Trophoblast cell (in vitro differentiated cells and primary cell): ENCODE measurements around the gene VWF.

Experiments used
- DNase-seq, 2 donors: peaks; one replicate each; pipeline ENCODE4 v3.0.0-alpha.2; 2016
- H2AFZ ChIP-seq: 2 replicates; pipeline ENCODE4 v1.6.1; 2013; ENCODE audit warnings: low read length, moderate library complexity, mild to moderate bottlenecking; ENCODE audit not compliant: insufficient read depth, poor library complexity
- H2AK5ac ChIP-seq: 2 replicates; pipeline ENCODE4 v1.6.1; 2013; ENCODE audit warnings: mild to moderate bottlenecking, low read length
- H2BK120ac ChIP-seq: 2 replicates; pipeline ENCODE4 v1.6.1; 2013; ENCODE audit warnings: low read length, mild to moderate bottlenecking, moderate library complexity; ENCODE audit not compliant: insufficient read depth, poor library complexity
- H2BK12ac ChIP-seq: 2 replicates; pipeline ENCODE4 v1.6.1; 2013; ENCODE audit warnings: mild to moderate bottlenecking, low read length, moderate library complexity
- H2BK5ac ChIP-seq: 2 replicates; pipeline ENCODE4 v1.6.1; 2013; ENCODE audit warnings: low read length, low read depth, moderate library complexity, mild to moderate bottlenecking; ENCODE audit not compliant: poor library complexity
- H3K14ac ChIP-seq: 2 replicates; pipeline ENCODE4 v1.6.1; 2013; ENCODE audit warnings: mild to moderate bottlenecking, low read length
- H3K18ac ChIP-seq: 2 replicates; pipeline ENCODE4 v1.6.1; 2013; ENCODE audit warnings: mild to moderate bottlenecking, low read length
- H3K23ac ChIP-seq: 2 replicates; pipeline ENCODE4 v1.6.1; 2013; ENCODE audit warnings: low read length
- H3K27ac ChIP-seq: 2 replicates; pipeline ENCODE4 v1.5.1; 2013; ENCODE audit warnings: low read depth, mild to moderate bottlenecking, inconsistent platforms, low read length, moderate library complexity
- H3K27me3 ChIP-seq: 2 replicates; pipeline ENCODE4 v1.6.1; 2013; ENCODE audit warnings: inconsistent platforms, mild to moderate bottlenecking, low read length, moderate library complexity; ENCODE audit not compliant: insufficient read depth
- H3K36me3 ChIP-seq, 2 experiments: 1 replicate in 1 of 2; 2 replicates in 1 of 2; pipeline ENCODE4 v1.6.1; 2013; ENCODE audit warnings: low read length in 2 of 2, mild to moderate bottlenecking in 2 of 2, moderate library complexity in 1 of 2; ENCODE audit not compliant: insufficient read depth in 2 of 2, control insufficient read depth in 1 of 2
- H3K4ac ChIP-seq: 2 replicates; pipeline ENCODE4 v1.6.1; 2013; ENCODE audit warnings: low read depth, mild to moderate bottlenecking, low read length, moderate library complexity
- H3K4me1 ChIP-seq, 2 experiments: 1 replicate in 1 of 2; 2 replicates in 1 of 2; pipeline ENCODE4 v1.6.1; 2013; ENCODE audit warnings: low read length in 2 of 2, mild to moderate bottlenecking in 2 of 2, moderate library complexity in 1 of 2; ENCODE audit not compliant: insufficient read depth in 2 of 2, control insufficient read depth in 1 of 2
- H3K4me2 ChIP-seq: 2 replicates; pipeline ENCODE4 v1.6.1; 2013; ENCODE audit warnings: inconsistent platforms, mild to moderate bottlenecking, low read length, moderate library complexity
- H3K4me3 ChIP-seq: 2 replicates; pipeline ENCODE4 v1.5.1; 2013; ENCODE audit warnings: mild to moderate bottlenecking, low read depth, low read length, inconsistent platforms
- H3K79me1 ChIP-seq: one replicate; pipeline ENCODE4 v1.6.1; 2013; ENCODE audit warnings: low read length
- H3K79me2 ChIP-seq: 2 replicates; pipeline ENCODE4 v1.6.1; 2013; ENCODE audit warnings: low read length, mild to moderate bottlenecking; ENCODE audit not compliant: control insufficient read depth, insufficient read depth, poor library complexity
- H3K9ac ChIP-seq: 2 replicates; pipeline ENCODE4 v1.6.1; 2013; ENCODE audit warnings: mild to moderate bottlenecking, low read length
- H3K9me3 ChIP-seq: 2 replicates; pipeline ENCODE4 v1.6.1; 2013; ENCODE audit warnings: low read depth, mild to moderate bottlenecking, control low read depth, inconsistent platforms, low read length; ENCODE audit not compliant: insufficient read depth
- H4K12ac ChIP-seq: 2 replicates; pipeline ENCODE4 v1.6.1; 2013; ENCODE audit warnings: low read depth, mild to moderate bottlenecking, low read length, moderate library complexity
- H4K8ac ChIP-seq: 2 replicates; pipeline ENCODE4 v1.6.1; 2013; ENCODE audit warnings: low read depth, mild to moderate bottlenecking, low read length, moderate library complexity
- H4K91ac ChIP-seq: one replicate; pipeline ENCODE4 v1.6.1; 2013; ENCODE audit warnings: low read depth, mild to moderate bottlenecking, low read length, moderate library complexity
- WGBS: extraction: QIAGEN DNeasy Blood & Tissue Kit; methylation state at CpG from one replicate; pipeline ENCODE4 v1.1.7; 2013; ENCODE audit warnings: missing lambda C conversion rate; ENCODE audit not compliant: insufficient read length, insufficient coverage; ENCODE audit errors: extremely low coverage; 5-methylcytosine and 5-hydroxymethylcytosine counted together

Gene VWF

GRCh38 chr12:6148061-6148460 lies 23.6 kb upstream of the VWF start:
- H3K79me1 ChIP-seq, result peaks cover 13% of the 10 kb centered on the region
- peak overlapping the region; percentile 66 for H2BK5ac ChIP-seq
- H3K4me3 ChIP-seq, result no peak overlapping the region
- H3K14ac ChIP-seq, result peak overlapping the region; percentile 80
- no peak for DNase-seq
- peak overlapping the region; percentile 61 for H4K8ac ChIP-seq
- H2BK12ac ChIP-seq, result peak overlapping the region; percentile 100
- H3K79me2 ChIP-seq, result no peaks in the 10 kb centered on the region
- peak overlapping the region; percentile 99 for H2AK5ac ChIP-seq
- no peak overlapping the region for H2AFZ ChIP-seq
- H2BK120ac ChIP-seq, result peak overlapping the region; percentile 41
- H3K23ac ChIP-seq, result no peak overlapping the region
- peak overlapping the region; percentile 85 for H4K91ac ChIP-seq
- no CpG with 5 or more reads among the region's 2 CpGs for WGBS
- no peak overlapping the region for H4K12ac ChIP-seq
- no peak overlapping the region for H3K4me2 ChIP-seq
- no peaks in the 10 kb centered on the region for H3K27me3 ChIP-seq
- peak overlapping the region; percentile 75 for H3K18ac ChIP-seq
- peaks cover 9 to 10% of the 10 kb centered on the region in 2 experiments for H3K4me1 ChIP-seq
- no peak overlapping the region for H3K27ac ChIP-seq
- peak overlapping the region; percentile 72 for H3K4ac ChIP-seq
- no peak overlapping the region for H3K9ac ChIP-seq
- H3K9me3 ChIP-seq, result no peaks in the 10 kb centered on the region
- H3K36me3 ChIP-seq, result no peaks in the 10 kb centered on the region

- no peak overlapping the region for H3K23ac ChIP-seq
- H4K12ac ChIP-seq, result no peak overlapping the region
- no peak overlapping the region for H3K4ac ChIP-seq
- peaks cover 9 to 10% of the 10 kb centered on the region in 2 experiments for H3K4me1 ChIP-seq
- H3K79me2 ChIP-seq, result no peaks in the 10 kb centered on the region
- peak overlapping the region; percentile 24 for H2BK5ac ChIP-seq
- WGBS, result no CpG with 5 or more reads among the region's 5 CpGs
- H3K27ac ChIP-seq, result no peak overlapping the region
- no peak overlapping the region for H3K9ac ChIP-seq
- H3K36me3 ChIP-seq, result no peaks in the 10 kb centered on the region
- H4K91ac ChIP-seq, result peak overlapping the region; percentile 88
- H4K8ac ChIP-seq, result no peak overlapping the region
- no peak overlapping the region for H2AK5ac ChIP-seq
- H2AFZ ChIP-seq, result no peak overlapping the region
- no peaks in the 10 kb centered on the region for H3K27me3 ChIP-seq
- no peak overlapping the region for H3K4me2 ChIP-seq
- no peak overlapping the region for H3K14ac ChIP-seq
- peaks cover 13% of the 10 kb centered on the region for H3K79me1 ChIP-seq
- no peak overlapping the region for H3K4me3 ChIP-seq
- H3K18ac ChIP-seq, result peak overlapping the region; percentile 79
- H3K9me3 ChIP-seq, result no peaks in the 10 kb centered on the region
- H2BK120ac ChIP-seq, result peak overlapping the region; percentile 37
- peak overlapping the region; percentile 42 for H2BK12ac ChIP-seq
- DNase-seq, result peak; percentile 34 to 85
These were observed 22.5 kb upstream of the VWF start for GRCh38 chr12:6146951-6147350.

- H3K79me1 ChIP-seq, result peaks cover 13% of the 10 kb centered on the region
- peak overlapping the region; percentile 75 for H3K14ac ChIP-seq
- no peaks in the 10 kb centered on the region for H3K79me2 ChIP-seq
- H4K8ac ChIP-seq, result peak overlapping the region; percentile 28
- peaks cover 10% of the 10 kb centered on the region in 2 experiments for H3K4me1 ChIP-seq
- H4K12ac ChIP-seq, result no peak overlapping the region
- H2BK12ac ChIP-seq, result peak overlapping the region; percentile 42
- H3K9ac ChIP-seq, result no peak overlapping the region
- no peak for DNase-seq
- no peaks in the 10 kb centered on the region for H3K36me3 ChIP-seq
- peak overlapping the region; percentile 24 for H2BK5ac ChIP-seq
- peak overlapping the region; percentile 79 for H3K18ac ChIP-seq
- H2BK120ac ChIP-seq, result peak overlapping the region; percentile 37
- no peak overlapping the region for H3K4me2 ChIP-seq
- no peaks in the 10 kb centered on the region for H3K27me3 ChIP-seq
- H2AFZ ChIP-seq, result no peak overlapping the region
- WGBS, result no CpG with 5 or more reads among the region's 7 CpGs
- peak overlapping the region; percentile 88 for H4K91ac ChIP-seq
- H3K9me3 ChIP-seq, result no peaks in the 10 kb centered on the region
- H3K23ac ChIP-seq, result no peak overlapping the region
- no peak overlapping the region for H3K4ac ChIP-seq
- H3K27ac ChIP-seq, result no peak overlapping the region
- peak overlapping the region; percentile 89 for H2AK5ac ChIP-seq
- H3K4me3 ChIP-seq, result no peak overlapping the region
These were observed 22.0 kb upstream of the VWF start for GRCh38 chr12:6146509-6146908.

GRCh38 chr12:6145564-6145963 lies 21.1 kb upstream of the VWF start:
- peak overlapping the region; percentile 71 for H3K27ac ChIP-seq
- no peak overlapping the region for H3K18ac ChIP-seq
- H4K12ac ChIP-seq, result no peak overlapping the region
- H3K4me3 ChIP-seq, result no peak overlapping the region
- H3K79me2 ChIP-seq, result no peaks in the 10 kb centered on the region
- peak overlapping the region; percentile 90 for H4K91ac ChIP-seq
- H3K36me3 ChIP-seq, result no peaks in the 10 kb centered on the region
- H3K23ac ChIP-seq, result no peak overlapping the region
- H3K79me1 ChIP-seq, result peaks cover 13% of the 10 kb centered on the region
- peak overlapping the region; percentile 79 for H2BK12ac ChIP-seq
- peak overlapping the region; percentile 49 for H3K4ac ChIP-seq
- peak overlapping the region; percentile 62 for H2AFZ ChIP-seq
- peak overlapping the region; percentile 70 for H2BK120ac ChIP-seq
- no peaks in the 10 kb centered on the region for H3K9me3 ChIP-seq
- H3K4me2 ChIP-seq, result no peak overlapping the region
- H3K14ac ChIP-seq, result no peak overlapping the region
- peak overlapping the region; percentile 70 for H2BK5ac ChIP-seq
- peak overlapping the region; percentile 67 for H4K8ac ChIP-seq
- H3K27me3 ChIP-seq, result no peaks in the 10 kb centered on the region
- H3K9ac ChIP-seq, result no peak overlapping the region
- WGBS, result no CpG with 5 or more reads among the region's 8 CpGs
- H3K4me1 ChIP-seq, result peaks cover 13% of the 10 kb centered on the region in 2 experiments
- no peak overlapping the region for H2AK5ac ChIP-seq
- no peak for DNase-seq
